Effector memory CD8-positive, alpha-beta T cell (primary cell): Measurements from ENCODE around the gene TPX2.

Source experiments
- ATAC-seq: fragments of 150-1000 bp; cut with Tn5 transposase; replicated peaks from 2 replicates; pipeline ENCODE4 v1.10.0; 2021; ENCODE audit warnings: mild to moderate bottlenecking, moderate library complexity
- DNase-seq, 3 experiments: peaks; one replicate each; pipeline ENCODE4 v3.0.0; 2021
- H3K27ac Mint-ChIP-seq, 2 donors: one replicate each; pipeline ENCODE4 v1.8.0; 2022; ENCODE audit warnings: mild to moderate bottlenecking in 2 of 2, mixed read lengths in 2 of 2, moderate library complexity in 2 of 2
- H3K27me3 Mint-ChIP-seq, 2 donors: one replicate each; pipeline ENCODE4 v1.8.0; 2022; ENCODE audit warnings: mixed read lengths in 2 of 2
- H3K36me3 Mint-ChIP-seq: one replicate; pipeline ENCODE4 v1.8.0; 2022; ENCODE audit warnings: mild to moderate bottlenecking, moderate library complexity, mixed read lengths; ENCODE audit not compliant: insufficient read depth
- H3K4me1 Mint-ChIP-seq, 2 donors: one replicate each; pipeline ENCODE4 v1.8.0; 2022; ENCODE audit warnings: low read depth in 2 of 2, mixed read lengths in 2 of 2
- H3K4me3 Mint-ChIP-seq, 2 donors: one replicate each; pipeline ENCODE4 v1.8.0; 2022; ENCODE audit warnings: mild to moderate bottlenecking in 2 of 2, mixed read lengths in 2 of 2, moderate library complexity in 2 of 2
- H3K9me3 Mint-ChIP-seq, 2 donors: one replicate each; pipeline ENCODE4 v1.8.0; 2022; ENCODE audit warnings: mixed read lengths in 2 of 2
- total RNA-seq, 9 experiments: gene quantifications; one replicate each; lab custom pipeline; 2026; lab: John Stamatoyannopoulos, UW

Gene TPX2, protein sequence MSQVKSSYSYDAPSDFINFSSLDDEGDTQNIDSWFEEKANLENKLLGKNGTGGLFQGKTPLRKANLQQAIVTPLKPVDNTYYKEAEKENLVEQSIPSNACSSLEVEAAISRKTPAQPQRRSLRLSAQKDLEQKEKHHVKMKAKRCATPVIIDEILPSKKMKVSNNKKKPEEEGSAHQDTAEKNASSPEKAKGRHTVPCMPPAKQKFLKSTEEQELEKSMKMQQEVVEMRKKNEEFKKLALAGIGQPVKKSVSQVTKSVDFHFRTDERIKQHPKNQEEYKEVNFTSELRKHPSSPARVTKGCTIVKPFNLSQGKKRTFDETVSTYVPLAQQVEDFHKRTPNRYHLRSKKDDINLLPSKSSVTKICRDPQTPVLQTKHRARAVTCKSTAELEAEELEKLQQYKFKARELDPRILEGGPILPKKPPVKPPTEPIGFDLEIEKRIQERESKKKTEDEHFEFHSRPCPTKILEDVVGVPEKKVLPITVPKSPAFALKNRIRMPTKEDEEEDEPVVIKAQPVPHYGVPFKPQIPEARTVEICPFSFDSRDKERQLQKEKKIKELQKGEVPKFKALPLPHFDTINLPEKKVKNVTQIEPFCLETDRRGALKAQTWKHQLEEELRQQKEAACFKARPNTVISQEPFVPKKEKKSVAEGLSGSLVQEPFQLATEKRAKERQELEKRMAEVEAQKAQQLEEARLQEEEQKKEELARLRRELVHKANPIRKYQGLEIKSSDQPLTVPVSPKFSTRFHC
- total RNA-seq, result 0.74 to 17.5 (median 6.2) reads per million in 9 experiments

GRCh38 chr20:31738729-31739549 lies at the start of gene TPX2:
Gene TPX2, plus strand, starts transcription at chr20:31739290. Its CDS starts 18,187 bp downstream, at chr20:31757477.
- H3K4me3 Mint-ChIP-seq, result no peak within 1 kb of the TSS
- H3K9me3 Mint-ChIP-seq, result no peaks in the 10 kb centered on the region
- H3K36me3 Mint-ChIP-seq, result peaks cover 2% of the 10 kb centered on the region
- H3K4me1 Mint-ChIP-seq, result peaks cover 0 to 2% of the 10 kb centered on the region in 2 donors
- DNase-seq (peak; percentile 41 to 47 (median 42)), ATAC-seq (peak; percentile 83)
- H3K27ac Mint-ChIP-seq, result no peak within 1 kb of the TSS
- H3K27me3 Mint-ChIP-seq, result no peaks in the 10 kb centered on the region

DNA sequence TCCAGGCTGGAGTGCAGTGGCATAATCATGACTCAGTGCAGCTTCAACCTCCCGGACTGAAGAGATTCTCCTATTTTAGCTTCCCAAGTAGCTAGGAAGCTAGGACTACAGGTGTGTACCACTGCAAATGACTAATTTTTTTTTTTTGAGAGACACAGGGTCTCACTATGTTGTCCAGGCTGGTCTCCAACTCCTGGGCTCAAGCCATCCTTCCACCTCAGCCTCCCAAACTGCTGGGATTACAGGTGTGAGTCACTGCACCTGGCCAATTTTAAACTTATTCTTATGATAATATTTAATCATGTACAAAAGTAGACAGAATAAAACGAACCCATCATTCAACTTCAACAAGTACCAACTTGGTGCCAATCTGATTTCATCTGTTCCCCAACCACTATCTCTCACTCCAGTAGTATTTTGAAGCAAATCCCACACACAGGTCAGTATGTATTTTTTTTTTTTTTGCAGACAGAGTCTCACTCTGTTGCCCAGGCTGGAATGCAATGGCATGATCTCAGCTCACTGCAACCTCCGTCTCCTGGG lies 48.9 kb upstream of the TPX2 start:
- Mint-ChIP-seq H3K27me3 (no peaks in the 10 kb centered on the region), H3K27ac (peak overlapping the region; percentile 62 to 96), H3K4me1 (peaks cover 49 to 65% of the 10 kb centered on the region in 2 donors), H3K4me3 (peak overlapping the region in 1 of 2 donors; percentile 18), H3K9me3 (no peaks in the 10 kb centered on the region), H3K36me3 (peaks cover 43% of the 10 kb centered on the region)
- DNase-seq (no peak), ATAC-seq (no peak)

- Mint-ChIP-seq H3K27me3 (no peaks in the 10 kb centered on the region), H3K27ac (peak overlapping the region; percentile 46 to 91), H3K36me3 (peaks cover 50% of the 10 kb centered on the region), H3K4me3 (peak overlapping the region in 1 of 2 donors; percentile 50), H3K4me1 (peaks cover 44 to 59% of the 10 kb centered on the region in 2 donors), H3K9me3 (no peaks in the 10 kb centered on the region)
- no peak for DNase-seq
- no peak for ATAC-seq
Observed at GRCh38 chr20:31691646-31692275, 47.3 kb upstream of the TPX2 start.

DNA sequence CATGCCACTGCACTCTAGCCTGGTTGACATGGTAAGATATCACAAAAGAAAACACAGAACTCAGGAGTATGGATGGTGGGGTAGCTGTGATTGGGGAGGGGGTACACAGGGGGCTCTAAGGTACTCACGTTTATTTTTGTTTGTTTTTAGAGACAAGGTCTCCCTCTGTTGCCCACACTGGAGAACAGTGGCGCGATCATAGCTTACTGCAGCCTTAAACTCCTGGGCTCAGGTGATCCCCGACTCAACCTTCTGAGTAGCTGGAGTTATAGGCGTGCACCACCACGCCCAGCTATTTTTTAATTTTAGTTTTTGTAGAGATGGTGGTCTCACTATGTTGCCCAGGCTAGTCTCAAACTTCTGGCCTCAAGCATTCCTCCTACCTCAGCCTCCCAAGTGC lies 45.7 kb upstream of the TPX2 start:
- peaks cover 50% of the 10 kb centered on the region for H3K36me3 Mint-ChIP-seq

DNA sequence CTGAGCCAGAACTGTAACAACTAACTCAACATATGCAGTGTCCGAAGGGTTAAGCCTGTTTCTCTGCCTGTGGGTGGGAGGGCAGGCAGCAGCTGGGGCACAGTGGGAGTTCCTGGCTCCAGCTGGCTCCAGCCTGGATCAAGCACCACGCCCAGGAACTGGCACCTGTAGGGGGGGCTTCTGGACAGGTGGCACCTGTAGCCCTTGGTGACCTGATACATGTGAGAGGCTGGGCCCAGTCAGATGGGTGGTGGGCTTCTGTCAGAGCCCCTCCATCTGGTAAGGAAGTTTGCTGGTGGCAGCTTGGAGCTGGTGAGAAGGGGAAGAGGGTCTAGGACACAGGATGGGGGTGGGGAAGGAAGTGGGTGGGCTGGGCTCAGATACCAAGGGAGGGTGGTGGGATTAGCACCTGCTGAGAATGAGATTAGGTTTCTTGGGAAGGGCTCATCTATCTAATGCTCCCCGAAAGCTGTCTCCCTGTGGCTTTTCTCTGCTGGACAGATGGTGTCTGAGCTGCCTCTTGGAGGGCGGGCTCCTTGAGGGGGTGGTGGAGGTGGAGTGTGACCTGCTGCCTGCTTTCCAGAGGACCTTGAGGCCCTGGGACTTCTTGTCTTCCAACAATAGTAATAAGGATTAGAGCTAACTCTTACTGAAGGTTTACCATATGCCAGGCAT lies 45.0 kb upstream of the TPX2 start:
- no peaks in the 10 kb centered on the region for H3K27me3 Mint-ChIP-seq
- peaks cover 43 to 52% of the 10 kb centered on the region in 2 donors for H3K4me1 Mint-ChIP-seq
- H3K27ac Mint-ChIP-seq, result peak overlapping the region; percentile 59 to 64
- DNase-seq (no peak), ATAC-seq (no peak)
- peaks cover 50% of the 10 kb centered on the region for H3K36me3 Mint-ChIP-seq
- no peak overlapping the region for H3K4me3 Mint-ChIP-seq
- H3K9me3 Mint-ChIP-seq, result no peaks in the 10 kb centered on the region

More for the DNA sequence above, 45.7 kb upstream of the TPX2 start:
- H3K27ac Mint-ChIP-seq, result peak overlapping the region; percentile 59 to 64
- no peak for DNase-seq
- H3K4me3 Mint-ChIP-seq, result no peak overlapping the region
- no peaks in the 10 kb centered on the region for H3K9me3 Mint-ChIP-seq
- H3K4me1 Mint-ChIP-seq, result peaks cover 41 to 52% of the 10 kb centered on the region in 2 donors
- no peaks in the 10 kb centered on the region for H3K27me3 Mint-ChIP-seq
- no peak for ATAC-seq

DNA sequence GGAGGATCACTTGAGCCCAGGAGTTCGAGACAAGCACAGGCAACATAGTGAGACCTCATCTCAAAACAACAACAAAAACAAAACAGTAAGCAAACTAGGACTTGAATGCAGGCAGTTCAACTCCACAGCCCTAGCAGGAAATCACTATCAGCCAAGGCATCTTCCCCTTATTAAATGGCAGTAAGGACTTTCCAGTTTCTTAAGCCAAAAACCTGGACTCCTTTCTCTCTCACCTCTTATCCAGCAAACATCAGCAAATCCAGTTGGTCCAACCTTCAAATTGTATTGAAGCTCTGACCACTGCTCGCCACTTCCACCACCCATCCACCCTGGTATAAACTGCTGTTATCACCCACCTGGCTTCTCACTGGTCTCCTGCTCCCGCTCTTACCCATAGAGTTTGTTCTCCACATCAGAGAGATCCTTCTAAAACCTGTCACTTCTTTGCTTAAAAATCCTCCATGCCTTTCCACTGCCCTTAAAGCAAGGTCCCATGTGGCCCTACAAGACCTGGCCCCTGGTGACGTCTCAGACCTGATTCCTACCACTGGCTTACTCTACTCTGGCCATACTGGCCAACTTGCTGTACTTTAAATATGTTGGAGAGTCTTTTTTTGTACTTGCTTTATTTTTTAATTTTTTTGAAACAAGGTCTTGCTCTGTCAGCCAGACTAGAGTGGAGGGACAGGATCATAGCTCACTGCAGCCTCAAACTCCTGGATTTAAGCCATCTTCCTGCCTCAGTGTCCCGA lies 44.1 kb upstream of the TPX2 start:
- Mint-ChIP-seq H3K27ac (peak overlapping the region; percentile 59 to 64), H3K4me1 (peaks cover 52 to 59% of the 10 kb centered on the region in 2 donors), H3K27me3 (no peaks in the 10 kb centered on the region), H3K36me3 (peaks cover 53% of the 10 kb centered on the region), H3K4me3 (no peak overlapping the region), H3K9me3 (no peaks in the 10 kb centered on the region)
- ATAC-seq (no peak), DNase-seq (no peak)

GRCh38 chr20:31695849-31696804 lies 43.0 kb upstream of the TPX2 start:
- DNase-seq (no peak), ATAC-seq (no peak)
- Mint-ChIP-seq H3K36me3 (peaks cover 44% of the 10 kb centered on the region), H3K27me3 (no peaks in the 10 kb centered on the region), H3K9me3 (no peaks in the 10 kb centered on the region), H3K27ac (peak overlapping the region; percentile 59 to 64), H3K4me1 (peaks cover 57 to 61% of the 10 kb centered on the region in 2 donors), H3K4me3 (no peak overlapping the region)

DNA sequence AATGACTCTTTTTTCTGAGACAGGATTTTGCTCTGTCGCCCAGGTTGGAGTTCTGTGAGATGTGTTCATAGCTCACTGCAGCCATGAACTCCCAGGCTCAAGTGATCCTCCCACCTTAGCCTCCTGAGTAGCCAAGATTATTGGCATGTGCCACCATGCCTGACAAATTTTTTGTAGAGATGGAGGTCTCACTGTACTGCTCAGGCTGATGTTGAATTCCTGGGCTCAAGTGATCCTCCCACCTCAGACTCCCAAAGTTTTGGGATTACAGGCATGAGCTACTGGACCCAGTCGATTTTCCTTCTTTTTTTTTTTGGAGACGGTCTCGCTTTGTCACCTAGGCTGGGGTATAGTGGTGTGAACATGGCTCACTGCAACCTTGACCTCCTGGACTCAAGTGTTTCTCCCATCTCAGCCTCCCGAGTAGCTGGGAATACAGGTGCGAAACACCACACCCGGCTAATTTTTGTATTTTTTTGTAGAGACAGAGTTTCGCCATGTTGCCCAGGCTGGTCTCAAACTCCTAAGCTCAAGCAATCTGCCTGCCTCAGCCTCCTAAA lies 40.8 kb upstream of the TPX2 start:
- Mint-ChIP-seq H3K4me1 (peaks cover 53 to 58% of the 10 kb centered on the region in 2 donors), H3K27ac (peak overlapping the region; percentile 33 to 93), H3K9me3 (no peaks in the 10 kb centered on the region), H3K36me3 (peaks cover 41% of the 10 kb centered on the region), H3K4me3 (peak overlapping the region in 1 of 2 donors; percentile 14), H3K27me3 (no peaks in the 10 kb centered on the region)
- no peak for ATAC-seq
- DNase-seq, result no peak

- DNase-seq (no peak), ATAC-seq (peak; percentile 32)
- peak overlapping the region; percentile 33 to 93 for H3K27ac Mint-ChIP-seq
- no peaks in the 10 kb centered on the region for H3K9me3 Mint-ChIP-seq
- H3K36me3 Mint-ChIP-seq, result peaks cover 42% of the 10 kb centered on the region
- H3K27me3 Mint-ChIP-seq, result no peaks in the 10 kb centered on the region
- H3K4me1 Mint-ChIP-seq, result peaks cover 50 to 56% of the 10 kb centered on the region in 2 donors
- peak overlapping the region; percentile 14 to 42 for H3K4me3 Mint-ChIP-seq
Observed at GRCh38 chr20:31698803-31699718, 40.0 kb upstream of the TPX2 start.
